Measurements from ENCODE around the gene NPAS4.

Gene NPAS4

GRCh38 chr11:66473608-66474515 is 53.0 kb downstream of the NPAS4 start:
- peaks cover 4 to 7% of the 10 kb centered on the region in 2 donors for H3K36me3 ChIP-seq (ENCODE audit: control insufficient read depth in 2 of 2, insufficient read depth in 2 of 2, low read length in 2 of 2)

GRCh38 chr11:66475349-66476172 is 54.7 kb downstream of the NPAS4 start:
- no peaks in the 10 kb centered on the region for H3K27me3 ChIP-seq (ENCODE audit: control insufficient read depth in 2 of 2, insufficient read depth in 2 of 2, low read length in 2 of 2)
- H3K9ac ChIP-seq (ENCODE audit: low read depth in 1 of 2, low read length in 2 of 2): no peak overlapping the region
- H3K4me3 ChIP-seq (ENCODE audit: low read length in 2 of 2): no peak overlapping the region
- H3K27ac ChIP-seq (ENCODE audit: low read depth in 2 of 2, low read length in 2 of 2): no peak overlapping the region
- peaks cover 6% of the 10 kb centered on the region in 2 donors for H3K4me1 ChIP-seq (ENCODE audit: control insufficient read depth in 2 of 2, insufficient read depth in 2 of 2, low read length in 2 of 2)
- H3K9me3 ChIP-seq (ENCODE audit: control insufficient read depth in 2 of 2, low read length in 2 of 2): no peaks in the 10 kb centered on the region
- peaks cover 4 to 7% of the 10 kb centered on the region in 2 donors for H3K36me3 ChIP-seq (ENCODE audit: control insufficient read depth in 2 of 2, insufficient read depth in 2 of 2, low read length in 2 of 2)

More at GRCh38 chr11:66473608-66474515, 53.0 kb downstream of the NPAS4 start:
- Histone ChIP-seq H3K27me3 (ENCODE audit: control insufficient read depth in 2 of 2, insufficient read depth in 2 of 2, low read length in 2 of 2) (no peaks in the 10 kb centered on the region), H3K9me3 (ENCODE audit: control insufficient read depth in 2 of 2, low read length in 2 of 2) (no peaks in the 10 kb centered on the region), H3K4me1 (ENCODE audit: control insufficient read depth in 2 of 2, insufficient read depth in 2 of 2, low read length in 2 of 2) (no peaks in the 10 kb centered on the region), H3K9ac (ENCODE audit: low read depth in 1 of 2, low read length in 2 of 2) (no peak overlapping the region), H3K4me3 (ENCODE audit: low read length in 2 of 2) (no peak overlapping the region), H3K27ac (ENCODE audit: low read depth in 2 of 2, low read length in 2 of 2) (no peak overlapping the region)
